ENCODE measurements around the gene C2orf42. TPM values are rescaled to one million over a fixed set of nuclear protein-coding genes. Genes with fewer than 3 reads are reported as not detected.
"Not testable (repeated sequence)": the region's sequence is repeated elsewhere in the genome, so short reads cannot be mapped to it uniquely, and the experiment has no call there.

Gene C2orf42
- total RNA-seq, 1 donor from 2014 or later, result 17.9 TPM

DNA sequence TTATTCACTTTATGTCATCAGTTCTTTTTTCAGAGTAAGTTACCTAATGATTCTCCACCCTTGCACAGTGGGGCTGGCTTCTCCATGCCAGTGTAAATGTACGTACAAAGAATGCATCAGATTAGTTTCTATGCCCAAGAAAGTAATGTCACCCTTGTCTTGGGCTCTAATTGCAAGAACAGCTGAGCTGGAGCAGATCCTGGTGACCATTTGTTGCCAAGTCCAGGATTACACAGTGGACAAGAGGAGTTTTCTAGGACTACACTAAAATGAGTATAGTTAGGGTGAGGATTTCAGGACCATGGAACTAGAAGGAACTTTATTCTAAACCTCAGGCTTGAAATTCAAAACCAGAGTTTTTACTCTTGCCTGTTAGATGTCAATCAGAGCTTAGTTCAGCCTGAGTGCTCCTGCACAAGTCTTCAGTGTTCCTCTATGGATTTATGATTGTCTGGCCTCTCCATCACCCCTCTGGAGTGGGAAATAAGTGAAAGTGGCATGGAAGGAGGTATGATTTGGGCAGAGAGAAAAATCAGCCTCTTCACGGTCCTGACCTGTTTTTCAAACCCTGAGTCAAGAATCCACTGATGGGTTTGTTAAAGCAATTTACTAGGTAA, 73.8 kb downstream of the C2orf42 start:
- DNase-seq (ENCODE audit: low read depth), result no peak
- TF ChIP-seq, protein P1, sequence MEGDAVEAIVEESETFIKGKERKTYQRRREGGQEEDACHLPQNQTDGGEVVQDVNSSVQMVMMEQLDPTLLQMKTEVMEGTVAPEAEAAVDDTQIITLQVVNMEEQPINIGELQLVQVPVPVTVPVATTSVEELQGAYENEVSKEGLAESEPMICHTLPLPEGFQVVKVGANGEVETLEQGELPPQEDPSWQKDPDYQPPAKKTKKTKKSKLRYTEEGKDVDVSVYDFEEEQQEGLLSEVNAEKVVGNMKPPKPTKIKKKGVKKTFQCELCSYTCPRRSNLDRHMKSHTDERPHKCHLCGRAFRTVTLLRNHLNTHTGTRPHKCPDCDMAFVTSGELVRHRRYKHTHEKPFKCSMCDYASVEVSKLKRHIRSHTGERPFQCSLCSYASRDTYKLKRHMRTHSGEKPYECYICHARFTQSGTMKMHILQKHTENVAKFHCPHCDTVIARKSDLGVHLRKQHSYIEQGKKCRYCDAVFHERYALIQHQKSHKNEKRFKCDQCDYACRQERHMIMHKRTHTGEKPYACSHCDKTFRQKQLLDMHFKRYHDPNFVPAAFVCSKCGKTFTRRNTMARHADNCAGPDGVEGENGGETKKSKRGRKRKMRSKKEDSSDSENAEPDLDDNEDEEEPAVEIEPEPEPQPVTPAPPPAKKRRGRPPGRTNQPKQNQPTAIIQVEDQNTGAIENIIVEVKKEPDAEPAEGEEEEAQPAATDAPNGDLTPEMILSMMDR (IDR thresholded peaks at IDR 0.05; ENCODE audit: insufficient read depth, low read length, severe bottlenecking), result no peak
- FAIRE-seq, result no peak

DNA sequence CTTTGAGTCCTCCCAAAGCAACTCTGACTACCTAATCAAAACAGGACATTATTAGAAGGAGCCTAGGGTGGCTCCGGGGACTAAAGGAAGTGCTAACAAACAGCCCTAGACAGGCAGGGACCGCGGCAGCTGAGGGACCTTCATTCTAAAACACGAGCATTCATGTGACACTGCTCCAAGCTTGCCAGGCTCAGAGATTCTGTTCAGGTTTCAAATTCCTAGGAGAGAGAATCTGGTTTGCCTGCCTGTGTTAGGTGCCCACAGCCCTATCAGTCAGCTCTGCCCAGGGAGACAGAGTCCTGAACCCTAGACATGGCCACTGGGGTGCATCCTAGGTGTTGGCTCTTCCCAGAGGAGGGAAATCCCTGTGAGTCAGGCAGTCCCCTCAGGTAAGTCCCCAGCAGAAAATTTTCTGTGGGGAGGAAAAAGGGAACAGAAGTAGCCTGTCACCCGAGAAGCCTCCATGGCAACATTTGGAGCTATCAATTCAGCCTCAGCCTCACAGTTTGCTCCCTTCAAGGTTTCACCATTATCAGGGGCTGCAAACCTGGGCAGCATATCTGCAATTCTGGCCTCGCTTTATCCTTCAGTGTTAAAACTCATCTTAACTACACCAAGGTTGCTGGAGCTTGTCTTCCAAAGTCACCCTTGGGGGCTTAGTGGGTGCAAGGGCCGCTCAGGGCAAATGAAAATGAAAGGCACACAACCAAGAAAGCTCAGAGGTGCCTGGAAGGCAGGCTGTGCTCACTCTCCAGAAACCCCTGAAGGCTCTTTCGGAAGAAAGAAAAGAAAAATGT, 75.0 kb downstream of the C2orf42 start:
- Histone ChIP-seq H3K4me3 (ENCODE audit: low read depth, low read length) (no peak overlapping the region), H3K36me3 (ENCODE audit: control insufficient read depth, insufficient read depth, low read length) (no peaks in the 10 kb centered on the region), H3K27me3 (ENCODE audit: control insufficient read depth, insufficient read depth, low read length) (no peaks in the 10 kb centered on the region)
- DNase-seq (ENCODE audit: low read depth) (no peak), FAIRE-seq (no peak)
- TF ChIP-seq, protein P1 (IDR thresholded peaks at IDR 0.05; ENCODE audit: insufficient read depth, low read length, severe bottlenecking), result no peak

More for the DNA sequence above, 73.8 kb downstream of the C2orf42 start:
- no peaks in the 10 kb centered on the region for H3K27me3 ChIP-seq (ENCODE audit: control insufficient read depth, insufficient read depth, low read length)
- no peak overlapping the region for H3K4me3 ChIP-seq (ENCODE audit: low read depth, low read length)
- H3K36me3 ChIP-seq (ENCODE audit: control insufficient read depth, insufficient read depth, low read length), result no peaks in the 10 kb centered on the region

DNA sequence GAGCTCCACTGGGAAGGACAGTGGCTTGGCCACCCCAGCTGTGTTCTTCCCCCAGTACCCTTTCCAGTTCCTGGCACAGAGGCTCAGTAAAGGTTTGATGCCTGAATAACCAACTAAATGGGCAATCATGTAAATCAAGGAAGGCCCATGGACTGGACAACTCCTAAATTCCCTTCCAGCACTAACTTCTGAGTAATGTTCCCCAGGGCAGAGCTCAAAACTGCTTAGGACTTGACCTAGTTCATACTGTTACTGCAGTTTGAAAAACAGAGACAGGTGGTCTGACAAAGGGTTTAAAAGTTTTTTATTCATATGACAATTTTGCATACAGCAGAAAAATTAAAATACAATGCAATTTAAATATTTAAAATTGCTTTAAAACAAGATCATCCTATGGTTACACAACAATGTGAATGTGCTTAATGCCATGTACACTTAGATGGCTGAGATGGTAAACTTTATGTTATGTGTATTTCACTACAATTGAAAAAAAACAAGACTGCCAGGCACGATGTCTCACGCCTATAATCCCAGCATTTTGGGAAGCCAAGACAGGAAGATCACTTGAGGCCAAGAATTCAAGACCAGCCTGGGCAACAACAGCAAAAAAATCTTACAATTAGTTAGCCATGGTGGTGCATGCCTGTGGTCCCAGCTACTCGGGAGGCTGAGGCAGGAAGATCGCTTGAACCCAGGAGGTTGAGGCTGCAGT, 77.3 kb downstream of the C2orf42 start:
- Histone ChIP-seq H3K36me3 (ENCODE audit: control insufficient read depth, insufficient read depth, low read length) (no peaks in the 10 kb centered on the region), H3K4me3 (ENCODE audit: low read depth, low read length) (no peak overlapping the region), H3K27me3 (ENCODE audit: control insufficient read depth, insufficient read depth, low read length) (no peaks in the 10 kb centered on the region)
- TF ChIP-seq, protein P1 (IDR thresholded peaks at IDR 0.05; ENCODE audit: insufficient read depth, low read length, severe bottlenecking), result no peak
- DNase-seq (ENCODE audit: low read depth) (no peak), FAIRE-seq (no peak)

DNA sequence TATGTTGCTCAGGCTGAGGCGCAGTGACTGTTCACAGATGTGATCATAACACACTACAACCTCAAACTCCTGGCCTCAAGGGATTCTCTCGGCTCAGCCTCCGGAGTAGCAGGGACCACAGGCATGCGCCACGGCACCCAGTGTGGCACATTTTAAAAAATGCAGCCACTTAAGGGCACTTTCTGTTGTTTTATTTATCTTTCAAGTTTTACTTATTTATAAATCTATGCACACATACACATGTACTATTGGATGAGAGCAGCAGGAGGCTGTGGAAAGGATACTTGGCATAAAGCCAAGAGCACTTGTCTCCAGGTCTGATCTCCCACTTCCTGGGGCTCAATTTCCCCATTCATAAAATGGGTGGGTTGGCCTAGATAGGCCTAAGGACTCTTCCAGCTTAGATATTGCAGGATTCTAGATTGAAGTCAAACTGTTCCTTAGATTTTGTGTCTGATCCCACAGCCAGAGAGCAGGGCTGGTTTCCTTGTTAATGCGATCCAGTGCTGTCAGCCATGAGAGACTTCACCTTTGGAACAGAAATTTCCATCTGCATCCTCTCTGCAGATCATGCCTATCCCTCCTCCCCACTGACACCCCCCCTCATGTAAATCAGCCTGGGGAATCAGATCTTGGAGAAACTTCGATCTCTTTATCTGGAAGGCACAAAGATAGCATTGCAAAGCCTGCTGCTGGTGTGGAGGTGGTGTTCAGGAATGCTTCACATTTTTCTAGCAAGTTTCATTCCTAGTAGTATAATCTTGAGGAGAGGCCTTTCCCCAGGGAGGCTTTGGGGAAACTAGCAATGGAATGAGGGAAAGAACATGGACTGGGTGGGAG, 78.8 kb downstream of the C2orf42 start:
- no peak for DNase-seq (ENCODE audit: low read depth)
- no peak for FAIRE-seq
- Histone ChIP-seq H3K27me3 (ENCODE audit: control insufficient read depth, insufficient read depth, low read length) (no peaks in the 10 kb centered on the region), H3K4me3 (ENCODE audit: low read depth, low read length) (no peak overlapping the region), H3K36me3 (ENCODE audit: control insufficient read depth, insufficient read depth, low read length) (no peaks in the 10 kb centered on the region)
- TF ChIP-seq, protein P1 (IDR thresholded peaks at IDR 0.05; ENCODE audit: insufficient read depth, low read length, severe bottlenecking), result no peak

DNA sequence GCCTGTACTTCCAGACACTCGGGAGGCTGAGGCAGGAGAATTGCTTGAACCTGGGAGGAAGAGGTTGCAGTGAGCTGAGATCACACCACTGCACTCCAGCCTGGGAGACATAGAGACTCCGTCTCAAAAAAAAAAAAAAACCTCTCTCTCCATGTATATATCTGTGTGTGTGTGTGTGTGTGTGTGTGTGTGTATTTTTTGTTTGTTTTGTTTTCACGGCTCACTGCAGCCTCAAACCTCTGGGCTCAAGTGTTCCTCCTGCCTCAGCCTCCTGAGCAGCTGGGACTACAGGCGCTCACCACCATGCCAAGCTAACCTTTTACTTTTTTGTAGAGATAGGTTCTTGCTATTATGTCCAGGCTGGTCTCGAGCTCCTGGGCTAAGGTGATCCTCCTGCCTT, 80.4 kb downstream of the C2orf42 start:
- FAIRE-seq; H3K27me3 ChIP-seq (ENCODE audit: control insufficient read depth, insufficient read depth, low read length); DNase-seq (ENCODE audit: low read depth); H3K36me3 ChIP-seq (ENCODE audit: control insufficient read depth, insufficient read depth, low read length); H3K4me3 ChIP-seq (ENCODE audit: low read depth, low read length): not testable (repeated sequence)

DNA sequence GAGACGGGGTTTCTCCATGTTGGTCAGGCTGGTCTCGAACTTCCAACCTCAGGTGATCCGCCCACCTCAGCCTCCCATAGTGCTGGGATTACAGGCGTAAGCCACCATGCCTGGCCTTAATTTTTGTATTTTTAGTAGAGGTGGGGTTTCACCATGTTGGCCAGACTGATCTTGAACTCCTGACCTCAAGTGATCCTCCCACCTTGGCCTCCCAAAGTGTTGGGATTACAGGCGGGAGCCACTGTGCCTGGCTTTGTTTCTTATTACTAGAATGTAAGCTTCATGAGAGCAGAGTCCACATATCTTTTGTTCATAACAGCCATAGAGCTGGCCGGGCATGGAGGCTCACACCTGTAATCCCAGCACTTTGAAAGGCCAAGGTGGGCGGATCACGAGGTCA, 84.7 kb downstream of the C2orf42 start:
- FAIRE-seq; H3K36me3 ChIP-seq (ENCODE audit: control insufficient read depth, insufficient read depth, low read length); H3K27me3 ChIP-seq (ENCODE audit: control insufficient read depth, insufficient read depth, low read length); H3K4me3 ChIP-seq (ENCODE audit: low read depth, low read length); DNase-seq (ENCODE audit: low read depth): not testable (repeated sequence)
